Naive thymus-derived CD8-positive, alpha-beta T cell (primary cell): Measurements from ENCODE around the gene GNAQ. TPM values are rescaled to one million over a fixed set of nuclear protein-coding genes. Genes with fewer than 3 reads are reported as not detected.
A peak's percentile ranks its signal among the peaks of the same experiment; 100 is the strongest.

Experiments used
- ATAC-seq, 2 donors: fragments of 150-1000 bp; cut with Tn5 transposase in 1 of 2; sonication (Bioruptor Pico), chemical (Tn5 transposase) in 1 of 2; 1 replicate in 1 of 2; 2 replicates in 1 of 2; pipeline ENCODE4 v1.10.0; 2021; ENCODE audit warnings: mild to moderate bottlenecking in 2 of 2, moderate library complexity in 2 of 2
- POLR2A ChIA-PET: fragments of 350-600 bp; sonication (Branson Sonifier 250); formaldehyde crosslinking; loops from one replicate; lab custom pipeline; 2021; ENCODE audit warnings: antibody characterized with exemption; lab: Charles Lee
- DNase-seq, 10 donors: peaks; one replicate each; pipeline versions ENCODE4 v3.0.0 to v3.0.0-alpha.2; 2020 to 2022
- H3K27ac Mint-ChIP-seq, 10 donors: one replicate each; pipeline ENCODE4 v1.8.0; 2020 to 2022; ENCODE audit warnings: mild to moderate bottlenecking in 10 of 10, mixed read lengths in 10 of 10, moderate library complexity in 4 of 10, inconsistent platforms in 1 of 10
- H3K27me3 Mint-ChIP-seq, 5 donors: one replicate each; pipeline ENCODE4 v1.8.0; 2021 to 2022; ENCODE audit warnings: mixed read lengths in 5 of 5
- H3K36me3 Mint-ChIP-seq, 3 donors: one replicate each; pipeline ENCODE4 v1.8.0; 2020 to 2022; ENCODE audit warnings: mixed read lengths in 3 of 3, mild to moderate bottlenecking in 2 of 3, inconsistent platforms in 1 of 3
- H3K4me1 Mint-ChIP-seq, 4 donors: one replicate each; pipeline ENCODE4 v1.8.0; 2021 to 2022; ENCODE audit warnings: mixed read lengths in 4 of 4
- H3K4me3 Mint-ChIP-seq, 10 donors: one replicate each; pipeline ENCODE4 v1.8.0; 2020 to 2022; ENCODE audit warnings: mild to moderate bottlenecking in 10 of 10, mixed read lengths in 10 of 10, moderate library complexity in 6 of 10, inconsistent platforms in 1 of 10
- H3K9me3 Mint-ChIP-seq, 9 donors: one replicate each; pipeline ENCODE4 v1.8.0; 2020 to 2022; ENCODE audit warnings: mixed read lengths in 9 of 9, mild to moderate bottlenecking in 3 of 9, inconsistent platforms in 1 of 9, moderate library complexity in 1 of 9
- polyA plus RNA-seq, 3 donors: library from polyadenylated mRNA; unstranded; fragments of 300-500 nt; fragmentation: Illumina TruSeq; gene quantifications; one replicate each; pipeline ENCODE4 v1.2.3, GENCODE V29; 2021
- total RNA-seq, 8 experiments: library from RNA in 2 of 8; stranded (reverse) in 2 of 8; gene quantifications; one replicate each; pipeline ENCODE4 v1.2.3 and lab custom pipeline; 2021 to 2026

GNAQ gene
- total and polyA plus RNA-seq, 5 experiments from 2014 or later, result 6.9 to 40.0 (median 15.6) TPM

DNA sequence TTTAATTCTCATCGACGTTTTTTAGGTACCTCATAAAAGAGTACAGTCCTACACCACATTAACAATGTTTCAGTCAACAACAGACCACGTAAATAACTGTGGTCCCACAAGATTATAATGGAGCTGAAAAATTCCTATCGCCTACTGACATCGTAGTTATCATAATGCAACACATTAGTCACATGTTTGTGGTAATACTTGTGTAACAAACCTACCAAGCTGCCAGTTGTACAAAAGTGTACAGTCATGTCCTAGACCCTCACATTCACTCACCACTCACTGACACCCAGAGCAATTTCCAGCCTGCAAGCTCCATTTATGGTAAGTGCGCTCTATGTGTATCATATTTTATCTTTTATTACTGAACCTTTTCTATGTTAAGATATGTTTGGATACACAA, 16.8 kb downstream of the GNAQ start:
- no peak for ATAC-seq
- Mint-ChIP-seq H3K9me3 (peaks cover 0 to 2% (median 0%) of the 10 kb centered on the region in 9 donors), H3K4me3 (no peak overlapping the region), H3K36me3 (peaks cover 0 to 4% (median 4%) of the 10 kb centered on the region in 3 donors), H3K4me1 (peaks cover 35 to 53% (median 49%) of the 10 kb centered on the region in 4 donors), H3K27ac (peak overlapping the region in 1 of 10 donors; percentile 22), H3K27me3 (no peaks in the 10 kb centered on the region)
- POLR2A ChIA-PET, result interaction anchor here (0.6 to 0.7 kb wide), 2 partner anchors 15 to 1399 kb away, joined by 3 to 4 read pairs; no protein-coding TSS in a partner anchor
- DNase-seq, result no peak

DNA sequence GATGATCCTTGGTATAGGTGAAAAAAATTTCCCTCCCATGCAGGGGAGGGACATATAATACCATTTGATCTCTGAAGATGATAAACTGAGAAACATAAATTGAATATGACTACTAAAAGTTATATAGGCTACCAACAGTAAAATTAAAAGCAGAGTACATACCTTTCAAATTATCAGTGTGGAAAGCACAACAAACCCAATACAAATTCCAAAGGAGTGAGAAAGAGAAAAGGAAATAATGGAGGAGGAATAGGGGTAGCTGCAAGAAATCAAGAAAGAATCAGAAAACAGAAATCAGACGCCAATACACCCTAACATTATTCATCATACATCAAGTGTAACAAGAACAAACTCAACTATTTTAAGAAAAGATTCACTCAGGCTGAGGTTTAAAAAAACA, 17.7 kb downstream of the GNAQ start:
- peaks cover 0 to 4% (median 4%) of the 10 kb centered on the region in 3 donors for H3K36me3 Mint-ChIP-seq
- no peak for ATAC-seq
- no peak for DNase-seq
- H3K9me3 Mint-ChIP-seq, result peaks cover 0 to 2% (median 0%) of the 10 kb centered on the region in 9 donors
- POLR2A ChIA-PET, result no interaction called here
- no peaks in the 10 kb centered on the region for H3K27me3 Mint-ChIP-seq
- H3K27ac Mint-ChIP-seq, result peak overlapping the region in 2 of 10 donors; percentile 4 to 25
- H3K4me3 Mint-ChIP-seq, result no peak overlapping the region
- peaks cover 42 to 61% (median 56%) of the 10 kb centered on the region in 4 donors for H3K4me1 Mint-ChIP-seq

DNA sequence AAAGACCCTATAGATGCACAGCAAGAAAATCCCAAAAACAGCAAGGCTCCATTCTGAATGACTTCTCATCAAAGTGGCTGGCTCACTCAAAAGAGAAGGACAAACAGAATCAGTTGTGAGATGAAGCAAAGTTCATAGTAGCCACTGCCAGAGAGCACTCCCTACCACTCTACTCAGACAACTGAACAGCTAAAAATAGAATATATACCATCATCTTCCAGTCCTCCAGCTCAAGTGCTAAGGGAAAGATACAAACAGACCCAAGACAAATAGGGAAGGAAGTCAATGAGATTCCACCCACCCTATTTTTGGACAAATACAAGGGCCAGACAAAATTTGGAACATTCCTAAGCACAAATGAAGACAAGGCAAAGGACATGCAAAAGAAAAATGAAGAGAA, 20.6 kb downstream of the GNAQ start:
- H3K4me3 Mint-ChIP-seq, result peak overlapping the region in 7 of 10 donors; percentile 41 to 68 (median 62)
- no peak for DNase-seq
- peaks cover 38 to 71% (median 66%) of the 10 kb centered on the region in 4 donors for H3K4me1 Mint-ChIP-seq
- POLR2A ChIA-PET, result no interaction called here
- no peaks in the 10 kb centered on the region for H3K27me3 Mint-ChIP-seq
- peak overlapping the region in 9 of 10 donors; percentile 47 to 91 (median 64) for H3K27ac Mint-ChIP-seq
- peaks cover 0 to 4% (median 4%) of the 10 kb centered on the region in 3 donors for H3K36me3 Mint-ChIP-seq
- H3K9me3 Mint-ChIP-seq, result peaks cover 0 to 2% (median 0%) of the 10 kb centered on the region in 9 donors
- ATAC-seq, result no peak

DNA sequence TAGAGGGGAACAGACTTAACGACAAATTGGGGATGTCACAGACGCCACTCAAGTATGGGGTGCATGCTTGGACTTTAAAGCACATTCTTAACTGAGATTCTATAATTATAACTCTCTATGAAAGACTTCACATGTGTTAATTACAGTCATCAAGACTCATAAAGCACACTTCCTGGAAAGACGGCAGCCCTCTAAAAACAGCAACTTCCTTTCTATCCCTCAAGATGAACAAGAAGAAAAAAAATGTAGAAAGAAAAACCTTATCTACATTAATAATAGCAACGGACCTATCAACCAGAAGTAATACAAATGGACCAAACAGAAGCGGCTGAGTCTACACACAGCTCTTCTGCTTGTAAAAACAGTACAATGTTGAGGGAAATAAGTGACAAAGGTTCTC, 21.2 kb downstream of the GNAQ start:
- H3K4me3 Mint-ChIP-seq, result peak overlapping the region in 9 of 10 donors; percentile 16 to 71 (median 62)
- H3K27me3 Mint-ChIP-seq, result no peaks in the 10 kb centered on the region
- POLR2A ChIA-PET, result no interaction called here
- peaks cover 0 to 4% (median 4%) of the 10 kb centered on the region in 3 donors for H3K36me3 Mint-ChIP-seq
- H3K27ac Mint-ChIP-seq, result peak overlapping the region in 9 of 10 donors; percentile 34 to 91 (median 68)
- ATAC-seq (peak; percentile 60 to 67), DNase-seq (peak in 2 of 10 donors; percentile 19 to 22)
- H3K4me1 Mint-ChIP-seq, result peaks cover 38 to 76% (median 67%) of the 10 kb centered on the region in 4 donors
- peaks cover 0 to 2% (median 0%) of the 10 kb centered on the region in 9 donors for H3K9me3 Mint-ChIP-seq

DNA sequence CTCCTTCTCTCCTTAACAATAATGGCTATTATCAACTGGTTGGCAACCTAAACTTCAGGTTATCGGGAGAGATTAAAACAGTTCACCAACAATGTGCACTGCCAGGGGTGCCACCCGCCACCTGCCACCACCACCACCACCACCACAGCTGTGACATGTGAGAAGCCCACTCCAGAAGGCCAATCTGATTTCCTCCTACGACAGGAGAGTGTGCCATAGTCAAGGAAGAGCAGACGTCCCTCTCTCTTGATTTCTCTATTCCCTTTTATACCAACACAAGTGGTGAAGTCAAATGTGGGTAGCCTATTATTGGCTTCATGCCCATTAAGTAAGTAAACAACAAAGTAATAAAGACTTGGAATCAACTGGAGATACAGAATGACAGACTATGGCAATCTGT, 22.4 kb downstream of the GNAQ start:
- DNase-seq (no peak), ATAC-seq (no peak)
- H3K36me3 Mint-ChIP-seq, result peaks cover 0 to 4% (median 4%) of the 10 kb centered on the region in 3 donors
- H3K4me3 Mint-ChIP-seq, result peak overlapping the region in 8 of 10 donors; percentile 7 to 71 (median 62)
- POLR2A ChIA-PET, result no interaction called here
- peak overlapping the region in 7 of 10 donors; percentile 40 to 91 (median 68) for H3K27ac Mint-ChIP-seq
- no peaks in the 10 kb centered on the region for H3K27me3 Mint-ChIP-seq
- H3K9me3 Mint-ChIP-seq, result peaks cover 0 to 2% (median 0%) of the 10 kb centered on the region in 9 donors
- peaks cover 39 to 80% (median 68%) of the 10 kb centered on the region in 4 donors for H3K4me1 Mint-ChIP-seq

DNA sequence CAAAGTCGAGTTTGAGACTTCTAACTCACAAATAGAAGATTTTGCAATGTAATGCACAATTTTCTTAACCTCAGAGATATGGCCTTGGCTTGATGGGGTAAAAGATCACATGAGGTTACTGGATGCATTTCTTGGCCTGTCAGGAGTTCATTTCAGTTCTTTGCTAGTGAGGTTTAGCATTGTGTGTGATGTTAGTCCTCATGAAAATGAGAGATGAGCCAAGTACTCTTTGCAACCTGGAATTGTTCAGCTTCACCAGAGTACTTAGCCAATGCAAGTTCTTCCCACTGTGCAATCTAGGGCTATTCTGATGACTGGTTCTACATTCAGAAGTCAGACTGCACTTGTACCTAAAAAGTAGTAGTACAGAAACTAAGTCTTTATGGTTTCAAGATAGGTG, 24.9 kb downstream of the GNAQ start:
- Mint-ChIP-seq H3K9me3 (no peaks in the 10 kb centered on the region), H3K36me3 (peaks cover 0 to 2% (median 0%) of the 10 kb centered on the region in 3 donors), H3K4me3 (no peak overlapping the region), H3K27ac (no peak overlapping the region), H3K27me3 (no peaks in the 10 kb centered on the region), H3K4me1 (peaks cover 40 to 83% (median 71%) of the 10 kb centered on the region in 4 donors)
- ATAC-seq (no peak), DNase-seq (no peak)
- POLR2A ChIA-PET, result interaction anchor here (0.9 kb wide), 1 partner anchor 26 kb away, joined by 3 read pairs; no protein-coding TSS in a partner anchor

DNA sequence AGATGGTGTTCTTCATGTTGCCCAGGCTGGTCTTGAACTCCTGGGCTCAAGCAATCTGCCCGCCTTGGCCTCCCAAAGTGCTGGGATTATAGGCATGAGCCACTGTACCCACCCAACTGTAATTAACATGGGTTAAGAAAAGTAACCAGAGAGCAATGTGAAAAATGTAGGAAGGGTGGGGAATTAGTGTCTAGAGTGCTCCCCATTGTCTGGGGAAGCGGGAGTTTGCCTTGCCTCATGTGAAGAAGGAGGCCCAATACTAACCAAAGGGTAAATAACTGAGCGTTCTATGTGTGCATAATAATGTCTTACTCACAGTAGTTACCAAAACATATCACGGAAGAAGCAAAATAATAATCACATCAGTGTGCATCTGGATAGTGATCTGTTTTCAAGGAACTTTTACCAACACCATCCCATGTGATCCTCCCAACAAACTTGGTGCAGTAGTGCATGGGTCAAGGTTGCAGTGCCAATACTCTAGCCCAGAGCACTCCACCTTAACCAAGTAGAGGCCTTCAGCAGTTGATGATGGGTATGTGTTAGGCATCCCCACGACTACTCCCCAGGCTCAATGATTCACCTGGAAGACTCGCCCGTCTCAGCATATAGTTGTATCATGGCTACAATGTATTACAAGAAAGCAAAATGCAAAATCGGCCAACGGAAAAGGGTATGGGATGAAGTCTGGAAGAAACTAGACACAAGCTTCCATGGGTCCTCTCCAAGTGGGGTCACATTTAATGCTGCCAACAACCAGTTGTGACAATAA, 26.2 kb downstream of the GNAQ start:
- Mint-ChIP-seq H3K36me3 (no peaks in the 10 kb centered on the region), H3K4me1 (peaks cover 28 to 78% (median 65%) of the 10 kb centered on the region in 4 donors), H3K4me3 (no peak overlapping the region), H3K27ac (peak overlapping the region in 3 of 10 donors; percentile 19 to 60 (median 19)), H3K9me3 (no peaks in the 10 kb centered on the region), H3K27me3 (no peaks in the 10 kb centered on the region)
- DNase-seq (no peak), ATAC-seq (no peak)
- POLR2A ChIA-PET, result interaction anchor here (0.6 kb wide), 1 partner anchor 23 kb away, joined by 4 read pairs; no protein-coding TSS in a partner anchor

DNA sequence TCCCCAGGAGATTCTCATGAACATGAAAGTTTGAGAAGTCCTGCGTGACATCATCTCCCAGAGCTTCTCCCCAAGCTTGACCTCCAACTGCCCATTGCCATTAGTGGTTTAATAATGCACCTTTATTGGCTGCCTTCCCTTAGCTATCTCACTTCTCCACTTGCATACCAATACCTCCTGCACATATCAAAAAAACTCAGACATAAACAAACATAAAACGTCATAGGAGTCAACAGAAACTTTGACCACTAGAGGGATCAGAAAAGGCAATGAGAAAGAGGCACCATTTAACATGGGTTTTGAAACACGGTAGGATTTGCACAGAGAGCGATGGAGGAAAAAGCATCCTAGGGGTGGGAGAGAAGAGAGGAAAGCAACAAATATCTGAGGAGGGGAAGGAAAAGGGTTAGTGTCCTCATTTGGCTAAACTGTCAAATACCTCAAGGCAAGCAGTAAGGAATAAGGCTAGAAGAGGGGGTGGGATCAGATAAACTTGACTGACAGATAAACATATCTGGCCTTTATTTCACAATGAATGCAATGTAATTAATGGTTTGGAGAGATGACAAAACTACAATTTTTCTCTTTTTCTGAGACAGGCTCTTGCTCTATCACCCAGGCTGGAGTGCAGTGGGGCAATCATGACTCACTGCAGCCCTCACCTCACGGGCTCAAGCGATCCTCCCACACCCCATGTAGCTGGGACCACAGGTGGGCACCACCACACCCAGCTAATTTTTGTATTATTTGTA, 27.0 kb downstream of the GNAQ start:
- H3K27me3 Mint-ChIP-seq, result no peaks in the 10 kb centered on the region
- H3K27ac Mint-ChIP-seq, result peak overlapping the region in 3 of 10 donors; percentile 37 to 60 (median 39)
- POLR2A ChIA-PET, result interaction anchor here (0.6 to 1.1 kb wide), 2 partner anchors 22 to 36 kb away, joined by 3 to 4 read pairs; no protein-coding TSS in a partner anchor
- DNase-seq, result no peak
- H3K36me3 Mint-ChIP-seq, result no peaks in the 10 kb centered on the region
- no peak overlapping the region for H3K4me3 Mint-ChIP-seq
- no peak for ATAC-seq
- no peaks in the 10 kb centered on the region for H3K9me3 Mint-ChIP-seq
- H3K4me1 Mint-ChIP-seq, result peaks cover 22 to 75% (median 61%) of the 10 kb centered on the region in 4 donors

DNA sequence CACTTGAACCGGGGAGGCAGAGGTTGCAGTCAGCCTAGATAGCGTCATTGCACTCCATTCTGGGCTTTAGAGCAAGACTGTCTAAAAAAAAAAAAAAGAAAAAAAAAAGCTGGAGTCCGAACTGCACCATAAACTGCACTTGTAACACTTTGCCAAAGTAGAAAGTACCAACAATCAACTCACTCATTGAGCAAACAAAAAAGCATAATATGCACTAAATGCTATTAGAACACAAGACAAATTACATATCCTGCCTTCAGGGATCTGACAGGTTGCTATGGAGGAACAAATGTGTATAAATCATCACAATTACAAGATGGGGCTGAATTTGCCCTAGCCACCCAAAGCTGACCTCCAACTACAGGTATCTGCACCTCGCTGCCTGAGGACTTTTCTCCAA, 27.9 kb downstream of the GNAQ start:
- POLR2A ChIA-PET, result interaction anchor here (1.1 kb wide), 1 partner anchor 35 kb away, joined by 3 read pairs; no protein-coding TSS in a partner anchor
- ATAC-seq, result no peak

DNA sequence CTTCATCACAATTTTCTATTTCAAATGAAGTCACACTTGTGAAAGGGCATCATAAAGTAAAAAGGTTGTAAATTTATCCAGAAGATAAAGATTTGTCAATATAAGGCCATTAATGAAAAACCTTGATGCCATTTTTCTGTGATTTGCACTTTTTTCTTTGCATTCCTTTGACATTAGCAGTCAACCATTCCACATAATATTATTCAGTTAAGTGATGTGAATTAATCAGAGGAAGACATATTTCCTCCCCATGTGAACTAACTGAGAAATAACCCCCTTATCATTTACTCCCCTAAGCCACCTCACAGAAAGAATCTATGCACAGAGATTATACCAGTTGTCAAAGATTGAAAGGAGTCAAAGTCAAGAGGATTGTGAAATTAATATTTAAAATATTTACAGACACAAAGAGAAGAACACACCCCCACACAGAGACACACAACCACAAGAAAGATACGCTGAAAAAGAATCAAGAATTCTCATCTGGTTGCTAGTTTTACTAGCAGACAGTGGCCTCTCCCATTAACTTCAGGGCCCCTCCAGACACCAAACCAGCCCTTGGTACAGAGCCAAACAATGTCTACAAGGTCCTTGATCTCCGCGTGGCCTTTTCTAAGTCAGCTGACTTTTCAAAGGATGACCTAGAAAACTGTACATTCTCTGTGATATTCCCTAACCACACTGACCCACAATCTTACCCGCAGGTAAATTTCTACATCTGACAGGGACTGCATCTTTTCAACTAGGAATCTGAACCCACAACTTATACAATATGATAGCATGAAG, 29.5 kb downstream of the GNAQ start:
- peaks cover 28 to 80% (median 59%) of the 10 kb centered on the region in 4 donors for H3K4me1 Mint-ChIP-seq
- peak overlapping the region in 4 of 10 donors; percentile 3 to 38 (median 20) for H3K27ac Mint-ChIP-seq

More for the DNA sequence above, 27.9 kb downstream of the GNAQ start:
- Mint-ChIP-seq H3K27ac (no peak overlapping the region), H3K9me3 (no peaks in the 10 kb centered on the region), H3K27me3 (no peaks in the 10 kb centered on the region), H3K4me1 (peaks cover 20 to 73% (median 59%) of the 10 kb centered on the region in 4 donors), H3K4me3 (no peak overlapping the region), H3K36me3 (peaks cover 0 to under 1% (median 0%) of the 10 kb centered on the region in 3 donors)
- no peak for DNase-seq

DNA sequence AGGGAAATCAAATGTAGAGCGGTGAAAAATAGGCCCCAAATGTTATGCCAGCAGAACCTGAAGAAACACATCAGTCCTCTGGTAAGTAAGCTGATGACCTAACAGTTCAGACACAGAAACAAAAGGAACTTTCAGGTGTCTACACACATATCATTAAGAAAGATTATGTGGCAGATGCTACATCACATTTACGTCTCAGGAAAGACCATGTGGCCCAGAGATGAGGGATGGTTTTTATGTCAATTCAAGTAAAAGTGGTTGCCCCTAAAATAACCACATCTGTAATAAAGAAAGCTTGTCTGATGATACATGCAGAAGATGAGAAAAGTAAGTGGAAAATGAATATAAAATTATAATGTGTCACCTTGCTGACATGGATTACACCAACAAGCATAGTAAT, 31.4 kb downstream of the GNAQ start:
- ATAC-seq, result peak; percentile 23 to 83
- Mint-ChIP-seq H3K4me1 (peaks cover 26 to 67% (median 61%) of the 10 kb centered on the region in 4 donors), H3K4me3 (no peak overlapping the region), H3K9me3 (no peaks in the 10 kb centered on the region), H3K27ac (no peak overlapping the region), H3K36me3 (peaks cover 0 to 14% (median 13%) of the 10 kb centered on the region in 3 donors), H3K27me3 (no peaks in the 10 kb centered on the region)
- POLR2A ChIA-PET, result interaction anchor here (0.5 kb wide), 1 partner anchor 16 kb away, joined by 11 read pairs; no protein-coding TSS in a partner anchor
- DNase-seq, result peak in 3 of 10 donors; percentile 25 to 45 (median 27)

More for the DNA sequence above, 29.5 kb downstream of the GNAQ start:
- DNase-seq (no peak), ATAC-seq (no peak)
- Mint-ChIP-seq H3K27me3 (no peaks in the 10 kb centered on the region), H3K36me3 (peaks cover 0 to 13% (median 10%) of the 10 kb centered on the region in 3 donors), H3K4me3 (peak overlapping the region in 2 of 10 donors; percentile 7 to 30), H3K9me3 (no peaks in the 10 kb centered on the region)
- POLR2A ChIA-PET, result no interaction called here
